Transverse colon (tissue), 3 donors: ENCODE results near the gene KDM2B.

Source experiments
- CTCF ChIP-seq, 5 experiments: fragments of 200-600 bp in 3 of 5; fragments of 450-650 bp in 2 of 5; sonication (generic) in 3 of 5; IDR thresholded peaks; 1 replicate in 2 of 5; 2 replicates in 3 of 5; pipeline ENCODE4 v1.5.1; 2016 to 2017; ENCODE audit warnings: antibody characterized with exemption in 5 of 5, inconsistent platforms in 3 of 5, mild to moderate bottlenecking in 2 of 5, moderate library complexity in 1 of 5
- POLR2A ChIP-seq: fragments of 450-650 bp; IDR thresholded peaks from one replicate; pipeline ENCODE4 v1.6.1; 2016; ENCODE audit warnings: antibody characterized with exemption, mild to moderate bottlenecking, moderate library complexity

GRCh38 chr12:121608301-121608700 lies 27.5 kb upstream of the KDM2B start:
- TF ChIP-seq CTCF (IDR thresholded peaks at IDR 0.05): no peak
- TF ChIP-seq POLR2A: no peak
